HepG2 (cell line): ENCODE measurements around the gene FBXL13. TPM values are rescaled to one million over a fixed set of nuclear protein-coding genes. Genes with fewer than 3 reads are reported as not detected.

Experiments used
- ATAC-seq: fragments of 200-7000 bp; cut with Tn5 transposase; 3 replicates; pipeline ENCODE4 v1.9.1; 2020; ENCODE audit warnings: mild to moderate bottlenecking, moderate library complexity
- BruUV-seq: library from RNA; stranded (reverse); fragments of 400-500 nt; replicated peaks from 2 replicates; lab custom pipeline; 2021; lab: Mats Ljungman, UMichigan
- CTCF ChIA-PET: fragments of 300-600 bp; formaldehyde crosslinking; extraction: SDS; loops from one replicate; lab custom pipeline; 2021; ENCODE audit warnings: low total read pairs, inconsistent platforms, low intra/inter-chr PET ratio; lab: Yijun Ruan, JAX
- POLR2A ChIA-PET: fragments of 350-600 bp; sonication (Branson Sonifier 250); formaldehyde crosslinking; loops from one replicate; lab custom pipeline; 2020; ENCODE audit warnings: antibody characterized with exemption, inconsistent platforms; lab: Yijun Ruan, JAX
- DNase-seq: peaks from one replicate; pipeline ENCODE4 v3.0.0-alpha.2; 2015; ENCODE audit warnings: low spot score
- FAIRE-seq: peaks from 3 replicates; lab custom pipeline; 2011; peaks lifted over from hg19 to GRCh38; lab: Jason Lieb, UNC
- H2AFZ ChIP-seq: one replicate; pipeline ENCODE4 v1.6.1; 2011; ENCODE audit warnings: low read length, inconsistent platforms
- H3K27ac ChIP-seq: fragments of 300-600 bp; 3 replicates; pipeline ENCODE4 v1.8.0; 2011; ENCODE audit warnings: mixed run types, mild to moderate bottlenecking, mixed read lengths, low read length, inconsistent platforms; ENCODE audit not compliant: insufficient read depth; ENCODE audit errors: extremely low read length
- H3K27me3 ChIP-seq, 2 experiments: fragments of 200-600 bp in 1 of 2; 2 replicates in 1 of 2; 3 replicates in 1 of 2; pipeline versions ENCODE4 v1.6.0 to v1.8.0; 2011; ENCODE audit warnings: low read length in 2 of 2, mild to moderate bottlenecking in 2 of 2, moderate library complexity in 2 of 2, inconsistent platforms in 1 of 2; ENCODE audit not compliant: insufficient read depth in 2 of 2, control insufficient read depth in 1 of 2
- H3K36me3 ChIP-seq, 2 experiments: fragments of 200-600 bp in 1 of 2; replicated peaks in 1 of 2; 2 replicates in 1 of 2; 3 replicates in 1 of 2; pipeline versions ENCODE4 v1.5.1 to v1.8.0; 2011; ENCODE audit warnings: low read length in 2 of 2, inconsistent platforms in 1 of 2; ENCODE audit not compliant: insufficient read depth in 2 of 2, control insufficient read depth in 1 of 2
- H3K4me1 ChIP-seq: 2 replicates; pipeline ENCODE4 v1.5.1; 2012; ENCODE audit warnings: low read length, inconsistent platforms; ENCODE audit not compliant: insufficient read depth
- H3K4me2 ChIP-seq: 2 replicates; pipeline ENCODE4 v1.6.0; 2011; ENCODE audit warnings: low read depth, low read length, inconsistent platforms
- H3K4me3 ChIP-seq, 3 experiments: fragments of 200-600 bp in 1 of 3; sonication (generic), shearing (Covaris generic) in 1 of 3; replicated peaks in 1 of 3; 2 replicates each; pipeline ENCODE4 v1.5.1; 2011 to 2016; ENCODE audit warnings: low read length in 3 of 3, inconsistent platforms in 2 of 3, low read depth in 2 of 3, mild to moderate bottlenecking in 2 of 3, control low read depth in 1 of 3, mixed read lengths in 1 of 3; ENCODE audit not compliant: insufficient read depth in 1 of 3
- H3K79me2 ChIP-seq: one replicate; pipeline ENCODE4 v1.6.1; 2011; ENCODE audit warnings: low read length, inconsistent platforms; ENCODE audit not compliant: insufficient read depth
- H3K9ac ChIP-seq: 2 replicates; pipeline ENCODE4 v1.6.0; 2011; ENCODE audit warnings: mild to moderate bottlenecking, low read depth, low read length, inconsistent platforms; ENCODE audit not compliant: insufficient read depth
- H3K9me3 ChIP-seq: 2 replicates; pipeline ENCODE4 v1.5.1; 2012; ENCODE audit warnings: mild to moderate bottlenecking, low read length
- H4K20me1 ChIP-seq: 2 replicates; pipeline ENCODE4 v1.6.0; 2011; ENCODE audit warnings: inconsistent platforms, mild to moderate bottlenecking, low read length, moderate library complexity; ENCODE audit not compliant: insufficient read depth
- ZFP90 ChIP-seq: sonication (generic); formaldehyde crosslinking; IDR thresholded peaks from 2 replicates; pipeline ENCODE4 v1.8.0; 2022; ENCODE audit warnings: missing genetic modification reagents, mild to moderate bottlenecking, inconsistent platforms, borderline replicate concordance
- ZNF281 ChIP-seq: sonication (generic); formaldehyde crosslinking; IDR thresholded peaks from 2 replicates; pipeline ENCODE4 v1.4.0; 2020; ENCODE audit warnings: missing genetic modification reagents, borderline replicate concordance
- ZNF382 ChIP-seq: sonication (generic); formaldehyde crosslinking; IDR thresholded peaks from 2 replicates; pipeline ENCODE4 v1.5.0; 2020; ENCODE audit warnings: missing genetic modification reagents, mild to moderate bottlenecking, borderline replicate concordance
- WGBS: methylation state at CpG from one replicate; pipeline ENCODE4 v1.1.6; 2017; ENCODE audit warnings: low lambda C conversion rate; 5-methylcytosine and 5-hydroxymethylcytosine counted together
- in situ Hi-C: cut with HindIII; loops from 2 replicates; pipeline ENCODE4 v1.10.0; 2017; ENCODE audit warnings: low pct_unique_long_range_greater_than_20kb; ENCODE audit not compliant: extremely low pct_ligation_motif_present
- intact Hi-C: fragments of 100-400 bp; cut with micrococcal nuclease; formaldehyde crosslinking; loops from one replicate; pipeline ENCODE4 v1.10.0; 2022; ENCODE audit not compliant: unreplicated experiment
- polyA plus RNA-seq, 8 experiments: library from polyadenylated mRNA; depleted of rRNA in 3 of 8; stranded (reverse) in 7 of 8; unstranded in 1 of 8; fragments of >200 nt; fragmentation: Illumina TruSeq in 4 of 8; extraction: Trizol in 4 of 8; gene quantifications; 2 replicates each; pipeline versions ENCODE4 v1.2.1 to v1.2.3, GENCODE V29; 2011 to 2016; ENCODE audit warnings: low read depth in 4 of 8, missing spikeins in 1 of 8, mixed read lengths in 1 of 8; ENCODE audit not compliant: insufficient read depth in 1 of 8
- total RNA-seq, 5 experiments: library from RNA; depleted of rRNA; stranded (reverse); fragments of >200 nt; fragmentation: Illumina TruSeq; extraction: Trizol; gene quantifications; 2 replicates each; pipeline ENCODE4 v1.2.3, GENCODE V29; 2016; ENCODE audit warnings: low read depth in 1 of 5

FBXL13 gene
- total and polyA plus RNA-seq, 2 of the 13 experiments (the other 11 are each of a cell fraction or from before 2014, with no cell fraction given) = 0.24 to 0.77 TPM

DNA sequence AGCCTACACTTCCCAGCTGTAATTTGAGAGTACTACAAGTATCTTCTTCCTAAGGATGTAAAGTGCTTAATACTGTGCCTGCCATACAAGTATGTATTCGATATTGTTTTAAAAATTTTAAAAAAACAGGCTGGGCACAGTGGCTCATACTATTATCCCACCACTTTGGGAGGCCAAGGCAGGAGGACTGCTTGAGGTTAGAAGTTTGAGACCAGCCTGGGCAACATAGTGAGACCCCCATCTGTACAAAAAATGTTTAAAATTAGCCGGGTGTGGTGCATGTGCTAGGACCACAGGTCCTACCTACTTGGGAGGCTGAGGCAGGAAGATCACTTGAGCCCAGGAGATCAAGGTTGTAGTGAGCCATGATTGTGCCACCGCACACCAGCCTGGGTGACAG lies 8.6 kb upstream of the FBXL13 start:
- TF ChIP-seq ZNF382 (CRISPR knock-in tag) = no peak
- intact Hi-C loops = no loop called here
- no peaks in the 10 kb centered on the region for H3K4me1 ChIP-seq
- H3K27me3 ChIP-seq = no peaks in the 10 kb centered on the region
- DNase-seq (no peak), ATAC-seq (no peak), FAIRE-seq (no peak)
- H3K9me3 ChIP-seq = no peaks in the 10 kb centered on the region
- POLR2A ChIA-PET = interaction anchor here (3.2 kb wide), 1 partner anchor 8 kb away, joined by 10 read pairs; the partner anchor contains the start of genes ARMC10 and FBXL13
- no peak overlapping the region for H3K9ac ChIP-seq
- no peaks in the 10 kb centered on the region for H3K79me2 ChIP-seq
- H2AFZ ChIP-seq = no peak overlapping the region
- no peak overlapping the region for H3K4me2 ChIP-seq
- CTCF ChIA-PET = no interaction called here
- H3K4me3 ChIP-seq = no peak overlapping the region
- peaks cover 4 to 30% of the 10 kb centered on the region in 2 experiments; a peak in 3 of 5 replicates for H3K36me3 ChIP-seq
- no peaks in the 10 kb centered on the region for H4K20me1 ChIP-seq
- WGBS = 94% methylated on average over 3 of the region's 3 CpGs
- no TSS peak for BruUV-seq
- in situ Hi-C loops = no loop called here
- no peak overlapping the region for H3K27ac ChIP-seq

- Histone ChIP-seq H3K36me3 (peaks cover 4 to 26% of the 10 kb centered on the region in 2 experiments; a peak in 3 of 5 replicates), H3K9ac (no peak overlapping the region), H3K4me1 (no peaks in the 10 kb centered on the region), H3K27ac (no peak overlapping the region), H3K79me2 (peaks cover 3% of the 10 kb centered on the region), H2AFZ (no peak overlapping the region), H4K20me1 (no peaks in the 10 kb centered on the region), H3K27me3 (no peaks in the 10 kb centered on the region), H3K4me3 (no peak overlapping the region), H3K4me2 (no peak overlapping the region), H3K9me3 (no peaks in the 10 kb centered on the region)
- 95% methylated on average over 1 of the region's 1 CpG for WGBS
- in situ Hi-C loops (no loop called here), intact Hi-C loops (no loop called here)
- no TSS peak for BruUV-seq
- TF ChIP-seq ZNF281 (CRISPR knock-in tag) (0 out of 2 replicates have a peak, but pooled peaks have one; percentile 23), ZFP90 (CRISPR knock-in tag) (no peak)
- POLR2A ChIA-PET = interaction anchor here (3.2 kb wide), 1 partner anchor 7 kb away, joined by 10 read pairs; the partner anchor contains the start of genes ARMC10 and FBXL13
- DNase-seq (no peak), FAIRE-seq (no peak), ATAC-seq (no peak)
- CTCF ChIA-PET = no interaction called here
Observed at GRCh38 chr7:103082497-103082896, 7.9 kb upstream of the FBXL13 start.
